Lower leg skin (tissue), 3 donors: ENCODE measurements around the gene ANKHD1.

Source experiments
- CTCF ChIP-seq, 3 donors: fragments of 450-650 bp; IDR thresholded peaks; one replicate each; pipeline ENCODE4 v1.5.1; 2016; ENCODE audit warnings: antibody characterized with exemption in 3 of 3, mild to moderate bottlenecking in 3 of 3, moderate library complexity in 2 of 3
- POLR2A ChIP-seq, 2 donors: fragments of 450-650 bp; IDR thresholded peaks; one replicate each; pipeline ENCODE4 v1.6.1; 2016 to 2017; ENCODE audit warnings: antibody characterized with exemption in 2 of 2, mild to moderate bottlenecking in 1 of 2, moderate library complexity in 1 of 2

GRCh38 chr5:140570058-140570457 lies 168.4 kb downstream of the ANKHD1 start:
- TF ChIP-seq CTCF (IDR thresholded peaks at IDR 0.05) (no peak), POLR2A (IDR thresholded peaks at IDR 0.05) (no peak)
